AG04450 (cell line): ENCODE data around the gene PIGB. TPM values are rescaled to one million over a fixed set of nuclear protein-coding genes. Genes with fewer than 3 reads are reported as not detected.

ENCODE experiments used
- CTCF ChIA-PET: fragments of 300-600, 350-600 bp; formaldehyde crosslinking; extraction: SDS; loops from one replicate; lab custom pipeline; 2022; ENCODE audit warnings: antibody characterized with exemption, inconsistent platforms; lab: Charles Lee
- POLR2A ChIA-PET: fragments of 350-600 bp; formaldehyde crosslinking; extraction: SDS; loops from one replicate; lab custom pipeline; 2021; ENCODE audit warnings: antibody characterized with exemption, inconsistent platforms; lab: Yijun Ruan, JAX
- DNase-seq: peaks from one replicate; pipeline ENCODE4 v3.0.0-alpha.2; 2011; ENCODE audit warnings: low read depth, low spot score
- H3K27ac ChIP-seq: one replicate; pipeline ENCODE4 v1.5.1; 2012; ENCODE audit warnings: low read depth, low read length, control low read depth
- H3K27me3 ChIP-seq: one replicate; pipeline ENCODE4 v1.6.0; 2012; ENCODE audit warnings: low read length; ENCODE audit not compliant: control insufficient read depth, insufficient read depth
- H3K4me3 ChIP-seq: 2 replicates; pipeline ENCODE4 v1.5.1; 2011; ENCODE audit warnings: mild to moderate bottlenecking, low read depth, low read length, control low read depth
- H3K9me3 ChIP-seq: 2 replicates; pipeline ENCODE4 v1.5.1; 2012; ENCODE audit warnings: low read length; ENCODE audit not compliant: control insufficient read depth, insufficient read depth
- CTCF ChIP-seq: IDR thresholded peaks from 2 replicates; pipeline ENCODE4 v1.5.1; 2011; ENCODE audit warnings: low read depth, low read length, control low read depth, inconsistent platforms
- polyA plus RNA-seq: library from polyadenylated mRNA; depleted of rRNA; stranded (reverse); fragments of >200 nt; gene quantifications from 2 replicates; pipeline ENCODE4 v1.2.3, GENCODE V29; 2011

The PIGB gene
- polyA plus RNA-seq, 1 experiment, result 19.6 TPM

- no peaks in the 10 kb centered on the region for H3K27me3 ChIP-seq
- ChIA-PET CTCF (interaction anchor here (0.7 to 1.2 kb wide), 4 partner anchors 23 to 66 kb away, joined by 3 to 8 read pairs (median 4); partner anchors contain the start of genes CCPG1 and PIERCE2), POLR2A (interaction anchor here (1.4 kb wide), 1 partner anchor 54 kb away, joined by 4 read pairs; the partner anchor contains the start of genes PIGB and PIGBOS1)
- no peak for TF ChIP-seq CTCF
- H3K4me3 ChIP-seq, result no peak overlapping the region
- no peak overlapping the region for H3K27ac ChIP-seq
- DNase-seq, result no peak
- no peaks in the 10 kb centered on the region for H3K9me3 ChIP-seq
Measured at GRCh38 chr15:55372701-55373440, 53.8 kb downstream of the PIGB start.

GRCh38 chr15:55379095-55379494 is 60.1 kb downstream of the PIGB start:
- no peaks in the 10 kb centered on the region for H3K27me3 ChIP-seq
- TF ChIP-seq CTCF, result no peak
- ChIA-PET POLR2A (no interaction called here), CTCF (no interaction called here)
- H3K4me3 ChIP-seq, result no peak overlapping the region
- H3K27ac ChIP-seq, result no peak overlapping the region
- DNase-seq, result no peak
- no peaks in the 10 kb centered on the region; the same call in 1 of the 2 replicates for H3K9me3 ChIP-seq

GRCh38 chr15:55381595-55381994 is 62.6 kb downstream of the PIGB start:
- DNase-seq, result no peak
- Histone ChIP-seq H3K27me3 (no peaks in the 10 kb centered on the region), H3K4me3 (no peak overlapping the region), H3K9me3 (no peaks in the 10 kb centered on the region; the same call in 1 of the 2 replicates), H3K27ac (no peak overlapping the region)
- TF ChIP-seq CTCF, result no peak
- ChIA-PET CTCF (no interaction called here), POLR2A (no interaction called here)

GRCh38 chr15:55383687-55384086 is 64.7 kb downstream of the PIGB start:
- TF ChIP-seq CTCF, result no peak
- H3K4me3 ChIP-seq, result no peak overlapping the region
- CTCF ChIA-PET, result interaction anchor here (0.8 to 1.6 kb wide), 2 partner anchors 25 to 56 kb away, joined by 3 to 4 read pairs; partner anchors contain the start of genes CCPG1 and PIERCE2
- H3K27me3 ChIP-seq, result no peaks in the 10 kb centered on the region
- H3K27ac ChIP-seq, result no peak overlapping the region
- DNase-seq, result no peak
- POLR2A ChIA-PET, result no interaction called here
- no peaks in the 10 kb centered on the region; the same call in 1 of the 2 replicates for H3K9me3 ChIP-seq

GRCh38 chr15:55387027-55387426 is 68.0 kb downstream of the PIGB start:
- Histone ChIP-seq H3K27ac (no peak overlapping the region), H3K4me3 (no peak overlapping the region), H3K27me3 (no peaks in the 10 kb centered on the region), H3K9me3 (no peaks in the 10 kb centered on the region; the same call in 1 of the 2 replicates)
- CTCF ChIA-PET, result interaction anchor here (0.6 to 1.8 kb wide), 2 partner anchors 47 to 48 kb away, joined by 3 to 5 read pairs; no protein-coding TSS in a partner anchor
- TF ChIP-seq CTCF, result no peak
- no peak for DNase-seq
- POLR2A ChIA-PET, result no interaction called here
